ENCODE results near the gene NEURL1B.
A peak's percentile ranks its signal among the peaks of the same experiment; 100 is the strongest.

Gene NEURL1B

GRCh38 chr5:172715931-172716682 is 75.0 kb downstream of the NEURL1B start:
- in situ Hi-C loops (cut with MboI; ENCODE audit: low pct_unique_long_range_greater_than_20kb, low sequenced_read_pairs, unreplicated experiment) = loop anchor here (25.0 kb wide), 1 partner anchor 496 kb away; no protein-coding TSS in a partner anchor
- DNase-seq (ENCODE audit: low spot score) = no peak
- TF ChIP-seq CTCF (IDR thresholded peaks at IDR 0.05; ENCODE audit: extremely low read depth, insufficient read depth, missing control alignments) = no peak

- in situ Hi-C loops (cut with MboI; ENCODE audit: low pct_unique_long_range_greater_than_20kb, low sequenced_read_pairs, unreplicated experiment) = loop anchor here (25.0 kb wide), 1 partner anchor 495 kb away; no protein-coding TSS in a partner anchor
- peak; percentile 78 for DNase-seq (ENCODE audit: low spot score)
- TF ChIP-seq CTCF (IDR thresholded peaks at IDR 0.05; ENCODE audit: extremely low read depth, insufficient read depth, missing control alignments) = peak; percentile 83
These were observed 75.8 kb downstream of the NEURL1B start for GRCh38 chr5:172716796-172717313.

- no peak for TF ChIP-seq CTCF (IDR thresholded peaks at IDR 0.05; ENCODE audit: extremely low read depth, insufficient read depth, missing control alignments)
- no peak for DNase-seq (ENCODE audit: low spot score)
- in situ Hi-C loops (cut with MboI; ENCODE audit: low pct_unique_long_range_greater_than_20kb, low sequenced_read_pairs, unreplicated experiment) = loop anchor here (25.0 kb wide), 1 partner anchor 495 kb away; no protein-coding TSS in a partner anchor
These were observed 76.6 kb downstream of the NEURL1B start for GRCh38 chr5:172717481-172718195.

- no peak for TF ChIP-seq CTCF (IDR thresholded peaks at IDR 0.05; ENCODE audit: extremely low read depth, insufficient read depth, missing control alignments)
- no peak for DNase-seq (ENCODE audit: low spot score)
- in situ Hi-C loops (cut with MboI; ENCODE audit: low pct_unique_long_range_greater_than_20kb, low sequenced_read_pairs, unreplicated experiment) = loop anchor here (25.0 kb wide), 1 partner anchor 494 kb away; no protein-coding TSS in a partner anchor
These were observed 77.6 kb downstream of the NEURL1B start for GRCh38 chr5:172718527-172719114.

- TF ChIP-seq CTCF (IDR thresholded peaks at IDR 0.05; ENCODE audit: extremely low read depth, insufficient read depth, missing control alignments) = no peak
- in situ Hi-C loops (cut with MboI; ENCODE audit: low pct_unique_long_range_greater_than_20kb, low sequenced_read_pairs, unreplicated experiment) = loop anchor here (25.0 kb wide), 1 partner anchor 493 kb away; no protein-coding TSS in a partner anchor
- DNase-seq (ENCODE audit: low spot score) = no peak
These were observed 78.1 kb downstream of the NEURL1B start for GRCh38 chr5:172719211-172719610.

- no peak for DNase-seq (ENCODE audit: low spot score)
- in situ Hi-C loops (cut with MboI; ENCODE audit: low pct_unique_long_range_greater_than_20kb, low sequenced_read_pairs, unreplicated experiment) = loop anchor here (25.0 kb wide), 1 partner anchor 492 kb away; no protein-coding TSS in a partner anchor
- no peak for TF ChIP-seq CTCF (IDR thresholded peaks at IDR 0.05; ENCODE audit: extremely low read depth, insufficient read depth, missing control alignments)
These were observed 79.6 kb downstream of the NEURL1B start for GRCh38 chr5:172720655-172721054.
